IPS-15b (cell line): ENCODE data around the gene B3GALT4.

Experiments
- H3K27me3 ChIP-seq: one replicate; pipeline ENCODE4 v1.6.1; 2013; ENCODE audit warnings: low read length; ENCODE audit not compliant: control insufficient read depth, insufficient read depth
- H3K36me3 ChIP-seq: one replicate; pipeline ENCODE4 v1.6.1; 2013; ENCODE audit warnings: low read length; ENCODE audit not compliant: control insufficient read depth, insufficient read depth
- H3K4me1 ChIP-seq: one replicate; pipeline ENCODE4 v1.6.1; 2013; ENCODE audit warnings: mild to moderate bottlenecking, low read length; ENCODE audit not compliant: control insufficient read depth, insufficient read depth
- H3K4me3 ChIP-seq: one replicate; pipeline ENCODE4 v1.5.1; 2013; ENCODE audit warnings: low read depth, low read length
- H3K9ac ChIP-seq: one replicate; pipeline ENCODE4 v1.6.1; 2013; ENCODE audit warnings: low read depth, mild to moderate bottlenecking, low read length
- H3K9me3 ChIP-seq: one replicate; pipeline ENCODE4 v1.6.1; 2013; ENCODE audit warnings: mild to moderate bottlenecking, low read length; ENCODE audit not compliant: control insufficient read depth, insufficient read depth

Gene B3GALT4, protein sequence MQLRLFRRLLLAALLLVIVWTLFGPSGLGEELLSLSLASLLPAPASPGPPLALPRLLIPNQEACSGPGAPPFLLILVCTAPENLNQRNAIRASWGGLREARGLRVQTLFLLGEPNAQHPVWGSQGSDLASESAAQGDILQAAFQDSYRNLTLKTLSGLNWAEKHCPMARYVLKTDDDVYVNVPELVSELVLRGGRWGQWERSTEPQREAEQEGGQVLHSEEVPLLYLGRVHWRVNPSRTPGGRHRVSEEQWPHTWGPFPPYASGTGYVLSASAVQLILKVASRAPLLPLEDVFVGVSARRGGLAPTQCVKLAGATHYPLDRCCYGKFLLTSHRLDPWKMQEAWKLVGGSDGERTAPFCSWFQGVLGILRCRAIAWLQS

DNA sequence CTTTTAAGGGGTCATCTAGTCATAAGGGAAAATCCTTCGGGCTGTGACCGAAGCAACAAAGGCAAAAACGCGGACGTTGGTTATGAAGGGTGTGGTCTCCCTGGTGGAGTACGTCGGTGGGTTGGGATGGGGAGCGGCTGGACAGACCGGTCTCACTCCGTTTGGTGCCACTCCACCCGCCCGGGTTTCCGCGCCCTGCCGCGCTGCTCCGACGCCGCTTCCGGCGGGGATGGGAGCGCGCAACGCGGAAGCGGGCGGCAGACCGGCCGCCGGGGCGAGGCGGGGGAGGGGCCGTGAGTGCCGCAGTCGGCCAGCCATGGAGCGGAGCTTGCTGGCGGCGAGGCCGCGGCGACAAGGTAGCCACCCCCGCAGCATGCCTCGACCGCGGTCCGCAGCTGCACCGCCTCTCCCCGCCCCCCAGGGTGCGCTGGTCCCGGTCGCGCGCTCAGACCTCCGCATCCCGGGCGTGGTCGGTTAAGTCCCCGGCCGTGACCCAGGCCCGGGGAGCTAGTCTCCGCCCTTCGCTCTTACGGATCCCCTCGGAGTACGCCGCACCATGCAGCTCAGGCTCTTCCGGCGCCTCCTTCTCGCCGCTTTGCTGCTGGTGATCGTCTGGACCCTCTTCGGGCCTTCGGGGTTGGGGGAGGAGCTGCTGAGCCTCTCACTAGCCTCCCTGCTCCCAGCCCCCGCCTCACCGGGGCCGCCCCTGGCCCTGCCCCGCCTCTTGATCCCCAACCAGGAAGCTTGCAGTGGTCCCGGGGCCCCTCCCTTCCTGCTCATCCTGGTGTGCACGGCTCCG, at the start of gene B3GALT4:
TSS of gene B3GALT4 (plus strand) at position 260 of the 799 bp plus-strand sequence. CDS start at position 557, 297 bp downstream.
- peaks cover 12% of the 10 kb centered on the region for H3K4me1 ChIP-seq

GRCh38 chr6:33235221-33235634, 41.7 kb upstream of the B3GALT4 start:
- H3K4me1 ChIP-seq, result peaks cover 8% of the 10 kb centered on the region
- no peaks in the 10 kb centered on the region for H3K9me3 ChIP-seq
- no peaks in the 10 kb centered on the region for H3K36me3 ChIP-seq
- H3K4me3 ChIP-seq, result no peak overlapping the region
- H3K9ac ChIP-seq, result no peak overlapping the region
- peaks cover 11% of the 10 kb centered on the region for H3K27me3 ChIP-seq

More for the DNA sequence above, at the start of gene B3GALT4:
- H3K27me3 ChIP-seq, result no peaks in the 10 kb centered on the region
- H3K9me3 ChIP-seq, result no peaks in the 10 kb centered on the region
- H3K4me3 ChIP-seq, result peak within 1 kb of the TSS; percentile 93
- H3K9ac ChIP-seq, result peak within 1 kb of the TSS; percentile 88
- peaks cover 56% of the 10 kb centered on the region for H3K36me3 ChIP-seq

- H3K36me3 ChIP-seq, result no peaks in the 10 kb centered on the region
- H3K9me3 ChIP-seq, result no peaks in the 10 kb centered on the region
- peaks cover 8% of the 10 kb centered on the region for H3K4me1 ChIP-seq
- H3K27me3 ChIP-seq, result peaks cover 9% of the 10 kb centered on the region
- no peak overlapping the region for H3K9ac ChIP-seq
- H3K4me3 ChIP-seq, result no peak overlapping the region
Observed at GRCh38 chr6:33236328-33236727, 40.6 kb upstream of the B3GALT4 start.

DNA sequence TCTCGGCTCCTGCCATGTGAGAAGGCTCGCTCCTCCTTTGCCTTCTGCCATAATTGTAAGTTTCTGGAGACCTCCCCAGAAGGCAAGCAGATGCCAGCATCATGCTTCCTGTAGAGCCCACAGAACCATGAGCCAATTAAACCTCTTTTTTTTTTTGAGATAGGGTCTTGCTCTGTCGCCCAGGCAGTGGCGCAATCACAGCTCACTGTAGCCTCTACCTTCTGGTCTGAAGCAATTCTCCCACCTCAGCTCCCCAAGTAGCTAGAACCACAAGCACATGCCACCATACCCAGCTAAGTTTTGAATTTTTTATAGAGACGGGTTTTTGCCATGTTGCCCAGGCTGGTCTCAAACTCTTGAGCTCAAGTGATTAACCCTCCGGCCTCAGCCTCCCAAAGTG, 40.1 kb upstream of the B3GALT4 start:
- Histone ChIP-seq H3K9me3 (no peaks in the 10 kb centered on the region), H3K27me3 (peaks cover 9% of the 10 kb centered on the region), H3K4me1 (peaks cover 8% of the 10 kb centered on the region), H3K9ac (no peak overlapping the region), H3K4me3 (no peak overlapping the region), H3K36me3 (no peaks in the 10 kb centered on the region)

DNA sequence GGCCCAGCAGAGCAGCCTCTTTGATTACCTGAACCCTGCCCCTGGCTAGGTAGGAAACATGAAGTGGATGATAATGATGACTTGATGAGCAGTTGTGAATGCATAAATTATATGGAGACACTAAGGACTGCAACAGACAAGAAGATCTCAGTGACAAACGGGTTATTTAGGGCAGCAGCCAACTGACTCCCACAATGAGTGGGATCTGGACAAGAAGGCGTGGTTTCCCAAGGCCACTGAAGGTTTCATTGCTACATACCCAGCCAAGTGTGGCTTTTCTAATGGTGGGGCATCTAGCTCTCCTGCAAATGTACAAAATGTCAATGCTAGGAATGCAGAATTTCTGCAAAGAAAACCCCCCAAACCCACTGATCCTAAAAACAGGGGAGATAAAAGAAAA, 39.2 kb upstream of the B3GALT4 start:
- Histone ChIP-seq H3K36me3 (no peaks in the 10 kb centered on the region), H3K4me3 (no peak overlapping the region), H3K27me3 (peaks cover 14% of the 10 kb centered on the region), H3K9ac (no peak overlapping the region), H3K4me1 (peaks cover 8% of the 10 kb centered on the region), H3K9me3 (no peaks in the 10 kb centered on the region)

- no peak overlapping the region for H3K9ac ChIP-seq
- no peaks in the 10 kb centered on the region for H3K9me3 ChIP-seq
- H3K36me3 ChIP-seq, result no peaks in the 10 kb centered on the region
- no peaks in the 10 kb centered on the region for H3K4me1 ChIP-seq
- H3K27me3 ChIP-seq, result peaks cover 23% of the 10 kb centered on the region
- no peak overlapping the region for H3K4me3 ChIP-seq
Observed at GRCh38 chr6:33241968-33242367, 35.0 kb upstream of the B3GALT4 start.

DNA sequence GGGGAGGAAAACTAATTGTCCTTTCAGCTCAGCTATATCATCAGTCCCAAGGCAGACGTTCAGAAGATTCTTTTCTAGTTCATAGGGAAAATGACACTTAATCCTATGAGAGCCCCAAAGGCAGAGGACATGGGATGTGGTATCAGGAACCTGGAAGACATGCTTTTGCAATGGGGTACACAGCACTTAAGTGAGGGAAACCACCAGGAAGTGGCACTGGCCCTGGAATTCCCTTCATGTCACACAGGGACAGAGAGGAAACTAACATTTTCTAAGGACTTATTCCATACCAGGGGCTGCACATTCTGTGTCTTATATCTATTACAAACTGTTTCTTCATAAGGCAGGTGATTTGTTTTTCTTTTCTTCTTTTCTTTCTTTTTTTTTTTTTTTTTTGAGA, 33.4 kb upstream of the B3GALT4 start:
- H3K9me3 ChIP-seq, result no peaks in the 10 kb centered on the region
- no peak overlapping the region for H3K9ac ChIP-seq
- no peaks in the 10 kb centered on the region for H3K36me3 ChIP-seq
- peaks cover 35% of the 10 kb centered on the region for H3K27me3 ChIP-seq
- no peaks in the 10 kb centered on the region for H3K4me1 ChIP-seq
- H3K4me3 ChIP-seq, result no peak overlapping the region

GRCh38 chr6:33247977-33248642, 28.8 kb upstream of the B3GALT4 start:
- Histone ChIP-seq H3K4me1 (peaks cover 4% of the 10 kb centered on the region), H3K9me3 (no peaks in the 10 kb centered on the region), H3K27me3 (peaks cover 24% of the 10 kb centered on the region), H3K9ac (no peak overlapping the region), H3K36me3 (no peaks in the 10 kb centered on the region), H3K4me3 (peak overlapping the region; percentile 76)

DNA sequence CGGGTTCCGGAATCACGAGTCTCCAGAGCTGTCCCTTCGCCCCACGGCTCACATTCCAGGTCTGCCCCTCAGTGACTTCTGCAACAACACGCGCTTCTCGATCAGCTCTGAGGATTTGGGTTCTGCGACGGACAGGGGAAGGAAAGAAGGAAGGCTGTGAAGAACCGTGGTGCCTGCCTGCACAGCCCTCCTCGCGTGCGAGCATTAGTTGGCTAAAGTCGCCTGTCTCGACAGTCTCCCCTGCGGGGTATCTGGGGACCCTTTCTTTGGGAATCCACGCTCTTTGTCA, 28.3 kb upstream of the B3GALT4 start:
- peak overlapping the region; percentile 76 for H3K4me3 ChIP-seq
- peaks cover 22% of the 10 kb centered on the region for H3K27me3 ChIP-seq
- H3K9me3 ChIP-seq, result no peaks in the 10 kb centered on the region
- H3K4me1 ChIP-seq, result peaks cover 4% of the 10 kb centered on the region
- no peak overlapping the region for H3K9ac ChIP-seq
- H3K36me3 ChIP-seq, result peaks cover under 1% of the 10 kb centered on the region

GRCh38 chr6:33248932-33249731, 27.8 kb upstream of the B3GALT4 start:
- no peaks in the 10 kb centered on the region for H3K9me3 ChIP-seq
- H3K9ac ChIP-seq, result peak overlapping the region; percentile 95
- peak overlapping the region; percentile 94 for H3K4me3 ChIP-seq
- H3K27me3 ChIP-seq, result peaks cover 22% of the 10 kb centered on the region
- H3K4me1 ChIP-seq, result peaks cover 4% of the 10 kb centered on the region
- H3K36me3 ChIP-seq, result peaks cover 3% of the 10 kb centered on the region
